Retinal pigment epithelial cell (primary cell): Measurements from ENCODE around the gene PLEKHM1.

Experiments used
- DNase-seq: peaks from one replicate; pipeline ENCODE4 v3.0.0-alpha.2; 2010; ENCODE audit warnings: low read depth
- H3K4me3 ChIP-seq: 2 replicates; pipeline ENCODE4 v1.5.1; 2011; ENCODE audit warnings: mild to moderate bottlenecking, low read length, control low read depth, moderate library complexity
- TF ChIP-seq, protein P1 (sequence below): conservative IDR thresholded peaks from 2 replicates; pipeline ENCODE4 v1.5.1; 2011; ENCODE audit warnings: low read depth, low read length, control low read depth, inconsistent platforms

The PLEKHM1 gene

DNA sequence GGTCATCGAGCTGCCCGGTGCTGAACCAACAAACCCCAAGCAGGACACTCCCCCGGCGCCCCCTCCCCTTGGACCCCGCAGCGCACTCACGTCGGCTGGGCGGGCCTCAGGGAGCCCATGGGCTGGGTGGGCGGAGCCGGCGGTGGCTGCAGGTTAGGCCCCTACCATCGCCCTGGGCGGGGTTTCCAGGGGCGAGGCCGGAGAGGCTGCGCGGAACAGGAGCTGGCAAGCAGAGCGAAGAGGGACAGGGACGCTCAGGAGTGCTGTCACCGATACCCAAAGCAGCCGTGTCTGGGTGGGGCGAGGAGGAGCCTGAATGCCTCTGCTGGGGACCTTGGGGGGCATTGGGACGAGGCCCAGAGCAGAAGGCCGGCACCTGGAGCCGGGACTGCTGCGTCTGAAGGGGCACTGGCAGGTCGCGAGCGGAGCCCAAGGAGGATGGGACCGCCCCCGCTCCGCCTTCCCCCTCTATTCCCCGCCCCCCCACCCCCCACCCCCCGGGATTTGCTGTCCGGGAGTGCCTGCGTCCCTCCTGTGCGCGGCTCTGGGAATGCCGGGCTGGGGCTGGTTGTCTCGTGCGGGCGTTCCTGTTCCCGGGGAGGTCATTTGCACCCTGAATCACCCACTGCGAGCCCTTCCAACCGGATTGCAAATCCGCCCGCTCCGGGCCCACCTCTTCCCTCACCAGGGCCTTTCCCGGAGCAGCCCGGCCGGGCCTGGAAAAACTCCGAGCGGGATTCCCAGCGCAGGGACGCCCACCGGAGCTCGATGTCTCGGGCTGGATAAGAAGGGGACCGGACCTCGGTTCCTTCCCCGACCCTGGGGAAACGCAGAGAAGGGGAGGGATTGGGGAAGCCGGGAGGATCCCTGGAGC lies 58.8 kb downstream of the PLEKHM1 start:
- DNase-seq, result no peak
- TF ChIP-seq, protein P1, sequence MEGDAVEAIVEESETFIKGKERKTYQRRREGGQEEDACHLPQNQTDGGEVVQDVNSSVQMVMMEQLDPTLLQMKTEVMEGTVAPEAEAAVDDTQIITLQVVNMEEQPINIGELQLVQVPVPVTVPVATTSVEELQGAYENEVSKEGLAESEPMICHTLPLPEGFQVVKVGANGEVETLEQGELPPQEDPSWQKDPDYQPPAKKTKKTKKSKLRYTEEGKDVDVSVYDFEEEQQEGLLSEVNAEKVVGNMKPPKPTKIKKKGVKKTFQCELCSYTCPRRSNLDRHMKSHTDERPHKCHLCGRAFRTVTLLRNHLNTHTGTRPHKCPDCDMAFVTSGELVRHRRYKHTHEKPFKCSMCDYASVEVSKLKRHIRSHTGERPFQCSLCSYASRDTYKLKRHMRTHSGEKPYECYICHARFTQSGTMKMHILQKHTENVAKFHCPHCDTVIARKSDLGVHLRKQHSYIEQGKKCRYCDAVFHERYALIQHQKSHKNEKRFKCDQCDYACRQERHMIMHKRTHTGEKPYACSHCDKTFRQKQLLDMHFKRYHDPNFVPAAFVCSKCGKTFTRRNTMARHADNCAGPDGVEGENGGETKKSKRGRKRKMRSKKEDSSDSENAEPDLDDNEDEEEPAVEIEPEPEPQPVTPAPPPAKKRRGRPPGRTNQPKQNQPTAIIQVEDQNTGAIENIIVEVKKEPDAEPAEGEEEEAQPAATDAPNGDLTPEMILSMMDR, result no peak

DNA sequence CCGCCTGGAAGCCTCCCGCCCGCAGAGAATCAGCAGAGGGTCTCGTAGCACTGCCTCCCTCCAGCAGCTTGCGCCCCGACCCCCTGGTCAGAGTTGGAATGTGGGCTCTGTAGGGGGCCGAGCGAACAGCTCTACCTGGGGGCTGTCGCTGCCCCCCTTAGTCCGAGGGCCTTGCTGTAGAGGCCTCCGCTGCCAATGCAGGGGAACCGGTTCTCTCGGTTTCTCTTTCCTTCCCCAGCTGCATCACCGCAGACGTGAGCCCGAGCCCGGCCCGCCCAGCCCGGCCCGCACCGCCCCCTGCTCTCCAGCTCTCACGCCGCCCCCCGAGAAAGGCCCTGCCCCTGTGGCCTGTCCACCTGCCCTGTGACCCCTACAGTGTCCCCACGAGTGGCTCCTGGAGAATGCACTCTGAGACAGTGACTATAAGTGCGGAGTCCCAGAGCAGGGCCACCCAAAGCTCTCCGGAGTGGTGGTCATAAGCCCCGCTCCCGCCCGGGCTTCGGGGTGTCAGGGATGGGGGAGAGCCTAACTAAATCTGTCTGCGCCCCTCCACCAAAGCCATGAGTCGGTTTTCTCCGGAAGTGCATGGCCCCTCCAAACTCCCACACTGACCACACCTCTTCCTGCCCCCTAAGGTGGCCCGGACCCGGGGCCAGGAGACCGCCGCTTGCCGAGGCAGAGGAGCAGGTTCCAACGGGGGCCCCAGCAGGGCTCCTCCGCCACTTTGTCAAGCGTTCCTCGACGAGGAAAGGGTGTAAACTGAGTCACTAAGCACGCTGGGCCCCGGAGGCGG lies 59.6 kb downstream of the PLEKHM1 start:
- DNase-seq, result no peak

More for the DNA sequence above, 58.8 kb downstream of the PLEKHM1 start:
- H3K4me3 ChIP-seq, result peak overlapping the region; percentile 55

DNA sequence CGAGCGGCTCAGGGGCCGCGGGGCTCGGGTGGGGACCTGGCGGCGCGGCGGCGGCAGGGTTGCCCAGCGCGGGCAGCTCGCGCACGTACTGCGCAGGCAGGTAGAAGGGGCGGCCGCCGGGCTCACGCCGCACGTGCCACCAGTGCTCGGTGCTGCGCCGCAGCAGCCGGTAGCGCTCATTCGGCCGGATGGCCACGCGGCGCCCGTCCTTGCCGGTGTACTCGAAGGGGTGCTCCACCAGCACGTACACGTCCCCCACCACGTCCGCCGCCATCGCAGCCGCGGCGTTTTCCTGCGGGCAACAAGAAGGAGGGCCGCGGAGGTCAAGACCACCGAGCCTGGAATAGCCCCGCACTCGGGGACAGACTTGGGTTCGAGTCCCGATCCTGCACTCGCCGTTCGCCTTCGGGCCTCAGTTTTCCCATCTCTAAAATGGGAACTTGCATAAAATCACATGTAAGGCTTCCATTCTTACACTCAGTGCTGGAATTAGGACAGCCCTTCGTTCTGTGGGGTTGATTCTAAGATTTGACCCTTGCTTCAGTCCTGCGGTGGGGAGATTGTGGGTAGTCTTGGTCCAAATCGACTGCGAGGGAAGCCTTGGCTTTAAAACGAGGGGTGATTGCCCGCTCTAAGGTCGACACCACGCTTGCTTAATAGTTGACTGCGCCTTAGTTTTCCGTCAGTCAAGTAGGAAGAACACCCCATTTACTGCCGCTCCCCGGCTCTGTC lies 60.3 kb downstream of the PLEKHM1 start:
- TF ChIP-seq, protein P1, result no peak
- no peak for DNase-seq
- no peak overlapping the region for H3K4me3 ChIP-seq

More for the DNA sequence above, 59.6 kb downstream of the PLEKHM1 start:
- TF ChIP-seq, protein P1, result no peak
- H3K4me3 ChIP-seq, result peak overlapping the region; percentile 55

GRCh38 chr17:45429339-45430005 lies 61.0 kb downstream of the PLEKHM1 start:
- DNase-seq, result no peak
- H3K4me3 ChIP-seq, result no peak overlapping the region
- TF ChIP-seq, protein P1, result no peak

GRCh38 chr17:45428931-45429338 lies 61.6 kb downstream of the PLEKHM1 start:
- TF ChIP-seq, protein P1, result no peak
- no peak overlapping the region for H3K4me3 ChIP-seq
- DNase-seq, result no peak

DNA sequence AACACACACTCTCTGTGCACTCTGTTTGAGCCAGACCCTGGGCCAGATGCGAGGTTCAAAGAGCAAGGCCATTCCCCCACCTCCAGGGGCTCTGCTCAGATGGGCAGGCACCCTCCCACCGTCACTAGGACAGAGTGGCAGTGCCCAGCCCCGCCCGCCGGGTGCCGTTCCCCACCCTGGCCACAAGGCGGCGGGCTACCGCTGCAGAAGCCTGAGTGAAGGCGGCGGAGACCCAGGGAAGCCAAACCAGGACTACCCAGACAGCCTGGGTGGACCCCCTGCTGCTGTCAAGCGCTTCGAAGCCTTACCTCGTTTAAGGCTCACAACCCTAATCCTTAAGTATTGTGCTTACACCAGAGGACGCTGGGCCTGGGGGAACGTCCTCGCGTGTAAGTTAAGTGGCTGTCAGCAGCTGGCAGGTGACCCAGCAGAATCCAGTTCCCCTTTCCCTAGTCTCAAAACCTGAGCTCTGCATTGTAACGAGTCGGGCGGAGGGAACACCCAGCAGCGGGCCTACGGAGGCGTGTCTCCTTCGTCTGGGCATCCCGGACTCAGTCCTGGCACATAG lies 62.4 kb downstream of the PLEKHM1 start:
- no peak overlapping the region for H3K4me3 ChIP-seq
- TF ChIP-seq, protein P1, result peak; percentile 94
- DNase-seq, result no peak
